ENCODE results near the gene CUEDC2.
A peak's percentile ranks its signal among the peaks of the same experiment; 100 is the strongest.

Gene CUEDC2

DNA sequence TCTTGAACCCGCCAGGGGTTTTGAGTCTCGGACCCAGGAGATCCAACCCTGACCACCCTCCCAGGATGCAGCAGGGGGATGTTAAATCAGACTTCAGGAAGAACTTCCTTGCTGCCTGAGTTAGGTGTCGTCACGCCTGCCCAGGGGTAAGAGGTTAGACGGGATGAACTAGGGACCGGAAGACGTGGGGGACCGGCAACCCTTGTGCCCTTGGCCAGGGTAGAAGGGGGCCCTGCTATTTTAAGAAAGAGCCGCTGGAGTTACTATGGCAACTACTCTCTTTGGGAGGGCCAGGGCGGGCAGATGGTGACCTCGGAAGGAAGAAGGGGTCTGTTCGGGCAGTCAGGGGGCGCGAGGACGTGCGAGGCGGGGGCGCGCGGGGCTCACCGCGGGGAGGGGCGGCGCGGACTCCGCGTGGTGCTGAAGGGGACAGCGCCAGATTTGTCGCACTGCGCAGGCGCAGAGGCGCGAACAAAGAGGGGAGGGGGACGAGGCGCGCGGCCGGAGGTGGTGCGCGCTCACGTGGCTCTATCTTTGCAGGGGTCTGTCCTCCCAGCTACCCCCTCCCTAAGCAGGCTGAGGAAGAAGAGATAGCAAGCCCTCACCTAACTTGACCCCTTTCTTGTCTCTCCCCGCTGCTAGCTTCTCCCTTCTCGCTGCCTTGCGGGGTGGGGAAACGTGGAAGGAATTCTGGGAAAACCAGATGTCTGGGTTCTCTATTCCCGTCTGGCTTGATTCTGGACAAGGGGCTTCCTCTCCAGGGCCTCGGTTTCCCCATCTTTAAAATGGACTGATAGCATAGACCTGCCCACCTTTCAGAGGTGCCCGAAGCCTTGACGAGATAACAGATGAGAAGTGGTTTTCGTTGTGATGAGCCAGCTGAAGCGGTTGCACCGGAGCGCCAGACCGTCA, 12.8 kb downstream of the CUEDC2 start:
- H3K4me3 ChIP-seq (ENCODE audit: low read length): peak overlapping the region; percentile 86
- TF ChIP-seq CTCF (conservative IDR thresholded peaks at IDR 0.05; ENCODE audit: low read depth, low read length): no peak
- DNase-seq (ENCODE audit: low read depth): no peak

- DNase-seq (ENCODE audit: low read depth): no peak
- peak within 1 kb of the TSS; percentile 86 for H3K4me3 ChIP-seq (ENCODE audit: low read length)
- TF ChIP-seq CTCF (conservative IDR thresholded peaks at IDR 0.05; ENCODE audit: low read depth, low read length): no peak
Measured at GRCh38 chr10:102418622-102419268, 13.6 kb downstream of the CUEDC2 start, which contains the start of gene PSD. Gene PSD (minus strand): TSS chr10:102418785. CDS start chr10:102417038, 1,747 bp downstream.

- no peak for TF ChIP-seq CTCF (conservative IDR thresholded peaks at IDR 0.05; ENCODE audit: low read depth, low read length)
- no peak overlapping the region for H3K4me3 ChIP-seq (ENCODE audit: low read length)
- DNase-seq (ENCODE audit: low read depth): no peak
Measured at GRCh38 chr10:102416695-102417094, 15.7 kb downstream of the CUEDC2 start.

- H3K4me3 ChIP-seq (ENCODE audit: low read length): no peak overlapping the region
- DNase-seq (ENCODE audit: low read depth): no peak
- no peak for TF ChIP-seq CTCF (conservative IDR thresholded peaks at IDR 0.05; ENCODE audit: low read depth, low read length)
Measured at GRCh38 chr10:102416283-102416682, 16.1 kb downstream of the CUEDC2 start.

DNA sequence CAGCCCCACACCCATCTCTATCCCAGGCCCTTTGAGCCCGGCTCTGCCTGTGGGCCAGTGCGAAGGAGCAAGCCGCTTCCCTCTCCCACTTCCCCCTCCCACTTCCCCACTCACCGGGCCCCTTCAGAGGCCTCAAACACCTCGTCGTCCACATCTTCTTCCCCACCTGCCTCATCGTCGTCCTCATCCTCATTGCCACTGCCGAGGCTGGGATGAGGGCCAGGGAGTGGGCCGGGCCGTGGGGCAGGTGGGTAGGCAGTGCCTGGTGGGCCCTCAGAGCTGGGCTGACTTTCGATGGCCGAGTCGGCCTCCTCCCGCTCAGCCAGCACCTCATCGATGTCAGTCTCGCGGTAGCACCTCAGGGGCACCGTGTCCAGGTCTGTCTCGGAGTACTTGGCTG, 17.6 kb downstream of the CUEDC2 start:
- no peak for TF ChIP-seq CTCF (conservative IDR thresholded peaks at IDR 0.05; ENCODE audit: low read depth, low read length)
- H3K4me3 ChIP-seq (ENCODE audit: low read length): no peak overlapping the region
- no peak for DNase-seq (ENCODE audit: low read depth)

- H3K4me3 ChIP-seq (ENCODE audit: low read length): no peak overlapping the region
- no peak for TF ChIP-seq CTCF (conservative IDR thresholded peaks at IDR 0.05; ENCODE audit: low read depth, low read length)
- DNase-seq (ENCODE audit: low read depth): no peak
Measured at GRCh38 chr10:102413806-102414561, 18.4 kb downstream of the CUEDC2 start.

Data from retinal pigment epithelial cell (primary cell).